GDM1 (cell line): Measurements from ENCODE around the gene PGM1.
"Not testable (repeated sequence)": the region's sequence is repeated elsewhere in the genome, so short reads cannot be mapped to it uniquely, and the experiment has no call there.

Experiments used
- DNase-seq: peaks from one replicate; lab custom pipeline; 2025; lab: John Stamatoyannopoulos, UW

Gene PGM1

GRCh38 chr1:63593303-63593885, at the start of gene PGM1:
Gene PGM1 (plus strand): TSS chr1:63593411. CDS start chr1:63593489, 78 bp downstream.
- peak; percentile 62 for DNase-seq

GRCh38 chr1:63545780-63546179, 47.4 kb upstream of the PGM1 start:
- DNase-seq, result no peak

- DNase-seq, result no peak
Observed at GRCh38 chr1:63547621-63548294, 45.5 kb upstream of the PGM1 start.

- DNase-seq, result no peak
Observed at GRCh38 chr1:63548303-63548702, 44.9 kb upstream of the PGM1 start.

- DNase-seq, result no peak
Observed at GRCh38 chr1:63548877-63549276, 44.3 kb upstream of the PGM1 start.

GRCh38 chr1:63555480-63555879, 37.7 kb upstream of the PGM1 start:
- no peak for DNase-seq

GRCh38 chr1:63557365-63557987, 35.7 kb upstream of the PGM1 start:
- no peak for DNase-seq

- no peak for DNase-seq
Observed at GRCh38 chr1:63559357-63559756, 33.9 kb upstream of the PGM1 start.

GRCh38 chr1:63563745-63564144, 29.5 kb upstream of the PGM1 start:
- no peak for DNase-seq

- no peak for DNase-seq
Observed at GRCh38 chr1:63569068-63569467, 24.1 kb upstream of the PGM1 start.

- DNase-seq, result no peak
Observed at GRCh38 chr1:63569640-63570316, 23.4 kb upstream of the PGM1 start.

GRCh38 chr1:63572686-63573085, 20.5 kb upstream of the PGM1 start:
- not testable (repeated sequence) for DNase-seq

GRCh38 chr1:63574203-63574796, 18.9 kb upstream of the PGM1 start:
- not testable (repeated sequence) for DNase-seq

GRCh38 chr1:63575340-63575826, 17.8 kb upstream of the PGM1 start:
- no peak for DNase-seq

- not testable (repeated sequence) for DNase-seq
Observed at GRCh38 chr1:63586326-63586725, 6.9 kb upstream of the PGM1 start.

GRCh38 chr1:63590166-63590560, 3.0 kb upstream of the PGM1 start:
- no peak for DNase-seq

GRCh38 chr1:63592536-63593302, 492 bp upstream of the PGM1 start:
- DNase-seq, result no peak

- DNase-seq, result peak; percentile 50
Observed at GRCh38 chr1:63593886-63594605, 835 bp downstream of the PGM1 start.

GRCh38 chr1:63595435-63595834, 2.2 kb downstream of the PGM1 start:
- DNase-seq, result no peak

- no peak for DNase-seq
Observed at GRCh38 chr1:63599799-63600198, 6.6 kb downstream of the PGM1 start.

GRCh38 chr1:63600248-63600647, 7.0 kb downstream of the PGM1 start:
- DNase-seq, result no peak
